Hepatocyte (in vitro differentiated cells): ENCODE data around the gene SEL1L2.

ENCODE experiments used
- EZH2 ChIP-seq: fragments of 200-600 bp; sonication (generic); IDR thresholded peaks from 2 replicates; pipeline ENCODE4 v1.6.1; 2016; ENCODE audit warnings: antibody characterized with exemption, mild to moderate bottlenecking, borderline replicate concordance
- EZH2phosphoT487 ChIP-seq: fragments of 200-600 bp; sonication (generic); IDR thresholded peaks from one replicate; pipeline ENCODE4 v1.6.1; 2018; ENCODE audit warnings: antibody characterized with exemption, mild to moderate bottlenecking, low read depth, moderate library complexity; ENCODE audit not compliant: unreplicated experiment, severe bottlenecking
- TF ChIP-seq, protein P1 (sequence below): fragments of 200-600 bp; sonication (generic); IDR thresholded peaks from 2 replicates; pipeline ENCODE4 v1.5.1; 2016; ENCODE audit warnings: antibody characterized with exemption, mild to moderate bottlenecking; ENCODE audit not compliant: poor library complexity

GRCh38 chr20:13817342-13817741, 173.1 kb downstream of the SEL1L2 start:
- TF ChIP-seq, protein P1, sequence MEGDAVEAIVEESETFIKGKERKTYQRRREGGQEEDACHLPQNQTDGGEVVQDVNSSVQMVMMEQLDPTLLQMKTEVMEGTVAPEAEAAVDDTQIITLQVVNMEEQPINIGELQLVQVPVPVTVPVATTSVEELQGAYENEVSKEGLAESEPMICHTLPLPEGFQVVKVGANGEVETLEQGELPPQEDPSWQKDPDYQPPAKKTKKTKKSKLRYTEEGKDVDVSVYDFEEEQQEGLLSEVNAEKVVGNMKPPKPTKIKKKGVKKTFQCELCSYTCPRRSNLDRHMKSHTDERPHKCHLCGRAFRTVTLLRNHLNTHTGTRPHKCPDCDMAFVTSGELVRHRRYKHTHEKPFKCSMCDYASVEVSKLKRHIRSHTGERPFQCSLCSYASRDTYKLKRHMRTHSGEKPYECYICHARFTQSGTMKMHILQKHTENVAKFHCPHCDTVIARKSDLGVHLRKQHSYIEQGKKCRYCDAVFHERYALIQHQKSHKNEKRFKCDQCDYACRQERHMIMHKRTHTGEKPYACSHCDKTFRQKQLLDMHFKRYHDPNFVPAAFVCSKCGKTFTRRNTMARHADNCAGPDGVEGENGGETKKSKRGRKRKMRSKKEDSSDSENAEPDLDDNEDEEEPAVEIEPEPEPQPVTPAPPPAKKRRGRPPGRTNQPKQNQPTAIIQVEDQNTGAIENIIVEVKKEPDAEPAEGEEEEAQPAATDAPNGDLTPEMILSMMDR: no peak
- TF ChIP-seq EZH2 (no peak), EZH2phosphoT487 (no peak)
